Measurements from ENCODE around the gene TMEM51.

Gene TMEM51

GRCh38 chr1:15255582-15256149, 102.1 kb downstream of the TMEM51 start:
- DNase-seq: no peak

DNA sequence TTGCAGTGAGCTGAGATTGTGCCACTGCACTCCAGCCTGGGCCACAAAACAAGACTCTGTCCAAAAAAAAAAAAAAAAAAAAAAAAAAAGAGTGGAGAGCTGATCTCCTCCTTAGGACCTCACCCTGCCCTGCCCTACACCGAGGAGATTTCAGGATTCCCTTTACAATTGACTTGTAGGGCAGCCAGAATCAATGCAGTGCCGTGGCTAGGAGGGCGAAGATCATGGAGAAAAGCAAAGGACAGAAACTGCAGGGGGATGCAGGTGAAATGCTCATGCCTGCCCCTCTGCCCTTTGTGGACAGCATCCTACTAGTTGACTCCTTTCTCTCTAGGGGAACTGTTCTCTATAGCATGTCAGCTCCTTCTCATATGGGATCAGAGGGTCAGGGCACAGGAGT, 103.0 kb downstream of the TMEM51 start:
- DNase-seq: no peak

- DNase-seq: no peak
Measured at GRCh38 chr1:15257309-15257708, 103.8 kb downstream of the TMEM51 start.

- DNase-seq: peak; percentile 80
Measured at GRCh38 chr1:15258833-15259621, 105.5 kb downstream of the TMEM51 start.

GRCh38 chr1:15259622-15260007, 106.1 kb downstream of the TMEM51 start:
- DNase-seq: no peak

DNA sequence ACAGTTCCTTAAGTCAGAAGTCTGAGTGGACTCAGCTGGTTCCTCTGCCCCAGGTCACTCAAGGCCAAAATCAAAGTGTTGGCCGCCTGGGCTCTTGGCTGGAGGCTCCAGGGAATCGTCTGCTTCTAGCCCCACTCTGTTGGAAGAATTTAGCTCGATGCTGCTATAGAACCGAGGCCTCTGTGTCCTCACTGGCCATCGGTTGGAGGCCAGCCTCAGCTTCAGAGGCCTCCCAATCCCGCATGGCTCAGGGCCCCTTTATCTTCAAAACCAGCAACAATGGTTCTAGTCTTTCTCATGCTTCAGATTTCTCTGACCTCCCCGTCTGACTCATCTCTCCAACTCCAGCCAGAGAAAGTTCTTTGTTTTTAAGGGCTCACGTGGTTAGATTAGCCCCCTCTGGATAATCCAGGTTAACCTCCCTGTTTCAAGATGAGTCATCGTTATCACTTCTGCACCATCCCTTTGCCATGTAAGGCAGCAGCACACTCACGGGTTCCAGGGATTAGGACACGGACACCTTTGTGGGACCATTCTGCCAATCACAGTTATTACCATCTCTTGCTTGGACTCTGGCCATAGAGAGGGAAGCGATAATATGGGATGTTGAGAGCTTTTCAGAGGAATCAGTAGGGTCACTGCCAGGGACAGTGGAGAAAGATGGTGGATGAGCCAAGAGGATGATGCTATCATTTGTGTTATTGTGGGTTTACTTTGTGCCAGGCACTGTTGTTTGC, 107.0 kb downstream of the TMEM51 start:
- DNase-seq: peak; percentile 66

DNA sequence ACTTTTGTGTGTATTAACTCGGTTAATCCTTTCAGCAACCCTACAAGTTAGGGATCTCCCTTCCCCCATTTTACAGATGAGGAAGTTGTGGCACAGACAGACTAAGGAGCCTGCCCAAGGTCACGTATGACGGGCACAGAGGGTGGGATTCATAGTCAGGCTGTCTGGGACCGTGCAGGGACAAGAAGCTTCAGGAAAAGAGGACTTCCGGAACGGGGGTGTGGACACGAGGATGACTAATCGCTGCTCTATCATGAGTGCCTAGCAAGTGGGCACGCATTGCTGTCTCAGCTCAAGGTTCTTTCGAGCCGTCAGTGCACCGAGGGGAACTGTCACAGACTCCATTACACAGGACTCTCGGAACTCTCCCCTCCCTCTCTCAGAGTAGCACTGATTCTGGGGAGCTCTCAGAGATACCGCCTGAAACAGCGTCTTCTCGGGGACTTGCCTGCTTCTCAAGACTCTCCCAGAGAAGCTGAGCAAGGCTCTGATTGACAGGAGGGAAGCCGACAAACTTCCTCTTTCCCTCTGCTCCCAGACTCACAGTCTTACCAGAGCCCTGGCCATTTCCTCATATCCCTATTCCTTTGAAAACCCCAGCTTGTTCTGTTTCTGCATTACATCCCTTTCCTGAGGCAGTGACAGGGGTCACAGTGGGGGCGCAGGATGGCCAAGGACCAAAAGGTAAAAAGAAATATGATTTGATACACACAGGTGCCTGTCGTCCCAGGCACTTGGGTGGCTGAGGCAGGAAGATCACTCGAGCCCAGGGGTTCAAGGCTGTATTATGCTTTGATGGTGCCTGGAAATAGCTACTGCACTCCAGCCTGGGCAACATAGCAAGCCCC, 107.8 kb downstream of the TMEM51 start:
- DNase-seq: peak; percentile 99

DNA sequence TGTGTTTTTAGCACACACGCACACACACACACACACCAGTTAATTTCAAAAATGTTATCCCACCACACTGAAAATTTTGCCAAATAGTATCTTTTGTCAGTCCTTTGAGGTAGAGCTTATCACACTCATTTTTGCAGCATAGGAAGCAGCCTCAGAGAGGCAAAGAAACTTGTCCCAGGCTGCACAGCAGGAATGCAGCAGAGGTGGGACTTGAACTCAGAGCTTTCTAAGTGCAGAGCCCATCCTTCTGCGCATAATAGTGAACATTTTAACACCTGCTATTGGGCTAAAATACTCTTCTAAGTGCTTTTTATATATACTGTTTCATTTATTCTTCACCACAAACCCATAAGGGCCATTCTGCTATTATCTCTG, 108.4 kb downstream of the TMEM51 start:
- DNase-seq: no peak

DNA sequence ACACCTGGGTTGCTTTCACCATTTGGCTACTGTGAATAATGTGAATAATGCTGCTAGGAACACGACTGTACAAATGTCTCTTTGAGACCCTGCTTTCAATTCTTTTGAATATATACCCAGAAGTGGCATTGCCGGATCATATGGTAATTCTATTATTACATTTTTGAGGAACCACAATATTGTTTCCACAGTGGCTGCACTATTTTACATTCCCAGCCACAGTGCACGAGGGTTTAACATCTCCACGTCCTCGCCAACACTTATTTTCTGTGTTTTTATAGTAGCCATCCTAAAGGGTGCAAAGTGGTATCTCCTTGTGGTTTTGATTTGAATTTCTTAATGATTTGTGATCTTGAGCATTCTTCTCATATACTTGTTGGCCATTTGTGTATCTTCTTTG, 109.2 kb downstream of the TMEM51 start:
- peak; percentile 43 for DNase-seq

GRCh38 chr1:15264769-15265168, 111.2 kb downstream of the TMEM51 start:
- DNase-seq: no peak
